HEK293 (cell line): ENCODE measurements around the gene RXFP1.

Experiments
- CTCF ChIA-PET: fragments of 350-600 bp; formaldehyde crosslinking; extraction: SDS; loops from one replicate; lab custom pipeline; 2021; ENCODE audit warnings: antibody characterized with exemption; lab: Yijun Ruan, JAX
- POLR2A ChIA-PET: fragments of 300-600 bp; formaldehyde crosslinking; extraction: SDS; loops from one replicate; lab custom pipeline; 2020; ENCODE audit warnings: antibody characterized with exemption, inconsistent platforms; lab: Yijun Ruan, JAX
- H3K27ac ChIP-seq: fragments of 200-500 bp; sonication (Bioruptor generic); 2 replicates; pipeline ENCODE4 v1.5.1; 2014; ENCODE audit warnings: low read depth, low read length, control low read depth, inconsistent platforms; ENCODE audit errors: extremely low read depth
- H3K36me3 ChIP-seq, 2 experiments: fragments of 200-500 bp in 1 of 2; sonication (Bioruptor generic) in 1 of 2; 1 replicate in 1 of 2; 2 replicates in 1 of 2; pipeline ENCODE4 v1.5.1; 2014 to 2017; ENCODE audit warnings: inconsistent platforms in 2 of 2, low read length in 2 of 2; ENCODE audit not compliant: control insufficient read depth in 2 of 2, insufficient read depth in 1 of 2
- H3K4me1 ChIP-seq: fragments of 200-500 bp; sonication (Bioruptor generic); 2 replicates; pipeline ENCODE4 v1.5.1; 2014; ENCODE audit warnings: mild to moderate bottlenecking, low read length, inconsistent platforms; ENCODE audit not compliant: control insufficient read depth, insufficient read depth
- H3K4me3 ChIP-seq: 2 replicates; pipeline ENCODE4 v1.5.1; 2011; ENCODE audit warnings: low read depth, mild to moderate bottlenecking, control low read depth, low read length, moderate library complexity
- H3K9me3 ChIP-seq: fragments of 200-500 bp; sonication (Bioruptor generic); 2 replicates; pipeline ENCODE4 v1.5.1; 2014; ENCODE audit warnings: low read depth, low read length, inconsistent platforms; ENCODE audit not compliant: control insufficient read depth, insufficient read depth
- GLIS1 ChIP-seq: fragments of 450-650 bp; formaldehyde crosslinking; IDR thresholded peaks from 2 replicates; pipeline ENCODE4 v1.5.1; 2016; ENCODE audit warnings: missing biosample characterization, missing genetic modification characterization
- HOXC10 ChIP-seq: sonication (generic); formaldehyde crosslinking; IDR thresholded peaks from 2 replicates; pipeline ENCODE4 v1.8.1; 2023; ENCODE audit warnings: mild to moderate bottlenecking, missing genetic modification reagents
- KLF7 ChIP-seq: fragments of 450-650 bp; formaldehyde crosslinking; IDR thresholded peaks from 2 replicates; pipeline ENCODE4 v1.5.1; 2016; ENCODE audit warnings: missing biosample characterization, missing genetic modification characterization, borderline replicate concordance
- REPIN1 ChIP-seq: fragments of 450-650 bp; formaldehyde crosslinking; IDR thresholded peaks from 2 replicates; pipeline ENCODE4 v1.5.1; 2017; ENCODE audit warnings: missing biosample characterization, missing genetic modification characterization, low read depth
- ZBTB21 ChIP-seq: fragments of 450-650 bp; formaldehyde crosslinking; IDR thresholded peaks from 2 replicates; pipeline ENCODE4 v1.5.1; 2017; ENCODE audit warnings: missing biosample characterization, missing genetic modification characterization
- ZFHX2 ChIP-seq: fragments of 450-650 bp; formaldehyde crosslinking; conservative IDR thresholded peaks from 2 replicates; pipeline ENCODE4 v1.5.1; 2016; ENCODE audit warnings: missing biosample characterization, missing genetic modification characterization
- ZFP41 ChIP-seq: fragments of 450-650 bp; formaldehyde crosslinking; IDR thresholded peaks from 2 replicates; pipeline ENCODE4 v1.5.1; 2016; ENCODE audit warnings: missing biosample characterization, missing genetic modification characterization, borderline replicate concordance
- ZNF155 ChIP-seq: fragments of 450-650 bp; formaldehyde crosslinking; IDR thresholded peaks from 2 replicates; pipeline ENCODE4 v1.5.1; 2016; ENCODE audit warnings: missing biosample characterization, missing genetic modification characterization
- ZNF16 ChIP-seq: fragments of 450-650 bp; formaldehyde crosslinking; IDR thresholded peaks from 2 replicates; pipeline ENCODE4 v1.5.1; 2016; ENCODE audit warnings: low read depth, missing biosample characterization, missing genetic modification characterization
- ZNF266 ChIP-seq: fragments of 450-650 bp; formaldehyde crosslinking; IDR thresholded peaks from 2 replicates; pipeline ENCODE4 v1.5.1; 2016; ENCODE audit warnings: missing biosample characterization, missing genetic modification characterization, low read depth
- ZNF350 ChIP-seq: fragments of 450-650 bp; formaldehyde crosslinking; IDR thresholded peaks from 2 replicates; pipeline ENCODE4 v1.5.0; 2017; ENCODE audit warnings: missing biosample characterization, mild to moderate bottlenecking, missing genetic modification characterization
- ZNF391 ChIP-seq: fragments of 450-650 bp; formaldehyde crosslinking; IDR thresholded peaks from 2 replicates; pipeline ENCODE4 v1.5.1; 2016; ENCODE audit warnings: low read depth, missing biosample characterization, missing genetic modification characterization, borderline replicate concordance
- ZNF529 ChIP-seq: fragments of 450-650 bp; formaldehyde crosslinking; IDR thresholded peaks from 2 replicates; pipeline ENCODE4 v1.5.1; 2017; ENCODE audit warnings: missing genetic modification characterization, missing biosample characterization; ENCODE audit not compliant: insufficient replicate concordance
- ZNF530 ChIP-seq: fragments of 450-650 bp; formaldehyde crosslinking; IDR thresholded peaks from 2 replicates; pipeline ENCODE4 v1.5.1; 2016; ENCODE audit warnings: low read depth, missing biosample characterization, missing genetic modification characterization
- ZNF707 ChIP-seq: fragments of 450-650 bp; formaldehyde crosslinking; IDR thresholded peaks from 2 replicates; pipeline ENCODE4 v1.5.1; 2016; ENCODE audit warnings: missing biosample characterization, missing genetic modification characterization
- ZNF791 ChIP-seq: fragments of 450-650 bp; formaldehyde crosslinking; IDR thresholded peaks from 2 replicates; pipeline ENCODE4 v1.5.1; 2016; ENCODE audit warnings: missing biosample characterization, missing genetic modification characterization
- TF ChIP-seq, protein P1 (sequence below): fragments of 450-650 bp; formaldehyde crosslinking; IDR thresholded peaks from 2 replicates; pipeline ENCODE4 v1.5.1; 2016; ENCODE audit warnings: missing biosample characterization, missing genetic modification characterization
- TF ChIP-seq, protein P2 (sequence below): fragments of 450-650 bp; formaldehyde crosslinking; IDR thresholded peaks from 2 replicates; pipeline ENCODE4 v1.5.1; 2016; ENCODE audit warnings: missing biosample characterization, missing genetic modification characterization
- TF ChIP-seq, protein P3 (sequence below): fragments of 450-650 bp; formaldehyde crosslinking; IDR thresholded peaks from 2 replicates; pipeline ENCODE4 v1.5.1; 2017; ENCODE audit warnings: missing biosample characterization, missing genetic modification characterization
- TF ChIP-seq, protein P4 (sequence below): fragments of 450-650 bp; formaldehyde crosslinking; IDR thresholded peaks from 2 replicates; pipeline ENCODE4 v1.5.1; 2016; ENCODE audit warnings: missing biosample characterization, missing genetic modification characterization, borderline replicate concordance

Gene RXFP1

DNA sequence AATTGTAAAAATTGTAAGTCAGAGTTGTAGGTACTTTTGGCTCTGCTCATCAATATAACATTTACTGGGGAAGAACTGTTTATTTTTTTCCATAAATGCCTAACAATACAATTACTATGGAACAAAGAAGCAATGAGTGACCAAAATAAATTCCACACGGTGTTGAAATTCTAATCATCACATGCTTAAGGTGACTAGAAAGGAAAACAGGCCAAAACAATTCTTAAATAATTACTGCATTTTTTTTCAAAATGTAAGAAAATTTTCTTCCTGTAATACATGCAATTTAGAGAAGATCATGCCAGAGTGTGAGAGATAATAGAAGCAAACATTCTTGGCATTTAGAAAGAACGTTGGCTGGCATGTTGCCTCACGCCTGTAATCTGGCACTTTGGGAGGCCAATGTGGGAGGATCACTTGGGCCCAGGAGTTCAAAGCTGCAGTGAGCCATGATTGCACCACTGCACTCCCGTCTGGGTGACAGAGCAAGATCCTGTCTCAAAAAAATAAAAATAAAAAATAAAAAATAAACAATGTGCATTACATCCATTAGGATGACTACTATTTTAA lies 127.5 kb downstream of the RXFP1 start:
- ChIA-PET CTCF (interaction anchor here (0.7 kb wide), 1 partner anchor 82 kb away, joined by 3 read pairs; no protein-coding TSS in a partner anchor), POLR2A (no interaction called here)
- Histone ChIP-seq H3K9me3 (no peaks in the 10 kb centered on the region), H3K27ac (no peak overlapping the region), H3K4me3 (no peak overlapping the region), H3K36me3 (no peaks in the 10 kb centered on the region), H3K4me1 (no peaks in the 10 kb centered on the region)
- TF ChIP-seq ZNF529 (tag by site-specific recombination) = no peak
- TF ChIP-seq ZNF391 (tag by site-specific recombination) = no peak
- TF ChIP-seq ZNF707 (tag by site-specific recombination) = no peak
- TF ChIP-seq, protein P1, sequence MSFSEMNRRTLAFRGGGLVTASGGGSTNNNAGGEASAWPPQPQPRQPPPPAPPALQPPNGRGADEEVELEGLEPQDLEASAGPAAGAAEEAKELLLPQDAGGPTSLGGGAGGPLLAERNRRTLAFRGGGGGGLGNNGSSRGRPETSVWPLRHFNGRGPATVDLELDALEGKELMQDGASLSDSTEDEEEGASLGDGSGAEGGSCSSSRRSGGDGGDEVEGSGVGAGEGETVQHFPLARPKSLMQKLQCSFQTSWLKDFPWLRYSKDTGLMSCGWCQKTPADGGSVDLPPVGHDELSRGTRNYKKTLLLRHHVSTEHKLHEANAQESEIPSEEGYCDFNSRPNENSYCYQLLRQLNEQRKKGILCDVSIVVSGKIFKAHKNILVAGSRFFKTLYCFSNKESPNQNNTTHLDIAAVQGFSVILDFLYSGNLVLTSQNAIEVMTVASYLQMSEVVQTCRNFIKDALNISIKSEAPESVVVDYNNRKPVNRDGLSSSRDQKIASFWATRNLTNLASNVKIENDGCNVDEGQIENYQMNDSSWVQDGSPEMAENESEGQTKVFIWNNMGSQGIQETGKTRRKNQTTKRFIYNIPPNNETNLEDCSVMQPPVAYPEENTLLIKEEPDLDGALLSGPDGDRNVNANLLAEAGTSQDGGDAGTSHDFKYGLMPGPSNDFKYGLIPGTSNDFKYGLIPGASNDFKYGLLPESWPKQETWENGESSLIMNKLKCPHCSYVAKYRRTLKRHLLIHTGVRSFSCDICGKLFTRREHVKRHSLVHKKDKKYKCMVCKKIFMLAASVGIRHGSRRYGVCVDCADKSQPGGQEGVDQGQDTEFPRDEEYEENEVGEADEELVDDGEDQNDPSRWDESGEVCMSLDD (tag by site-specific recombination) = no peak
- no peak for TF ChIP-seq ZFHX2 (tag by site-specific recombination)
- TF ChIP-seq, protein P2, sequence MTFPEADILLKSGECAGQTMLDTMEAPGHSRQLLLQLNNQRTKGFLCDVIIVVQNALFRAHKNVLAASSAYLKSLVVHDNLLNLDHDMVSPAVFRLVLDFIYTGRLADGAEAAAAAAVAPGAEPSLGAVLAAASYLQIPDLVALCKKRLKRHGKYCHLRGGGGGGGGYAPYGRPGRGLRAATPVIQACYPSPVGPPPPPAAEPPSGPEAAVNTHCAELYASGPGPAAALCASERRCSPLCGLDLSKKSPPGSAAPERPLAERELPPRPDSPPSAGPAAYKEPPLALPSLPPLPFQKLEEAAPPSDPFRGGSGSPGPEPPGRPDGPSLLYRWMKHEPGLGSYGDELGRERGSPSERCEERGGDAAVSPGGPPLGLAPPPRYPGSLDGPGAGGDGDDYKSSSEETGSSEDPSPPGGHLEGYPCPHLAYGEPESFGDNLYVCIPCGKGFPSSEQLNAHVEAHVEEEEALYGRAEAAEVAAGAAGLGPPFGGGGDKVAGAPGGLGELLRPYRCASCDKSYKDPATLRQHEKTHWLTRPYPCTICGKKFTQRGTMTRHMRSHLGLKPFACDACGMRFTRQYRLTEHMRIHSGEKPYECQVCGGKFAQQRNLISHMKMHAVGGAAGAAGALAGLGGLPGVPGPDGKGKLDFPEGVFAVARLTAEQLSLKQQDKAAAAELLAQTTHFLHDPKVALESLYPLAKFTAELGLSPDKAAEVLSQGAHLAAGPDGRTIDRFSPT (tag by site-specific recombination) = no peak
- no peak for TF ChIP-seq REPIN1
- TF ChIP-seq, protein P3, sequence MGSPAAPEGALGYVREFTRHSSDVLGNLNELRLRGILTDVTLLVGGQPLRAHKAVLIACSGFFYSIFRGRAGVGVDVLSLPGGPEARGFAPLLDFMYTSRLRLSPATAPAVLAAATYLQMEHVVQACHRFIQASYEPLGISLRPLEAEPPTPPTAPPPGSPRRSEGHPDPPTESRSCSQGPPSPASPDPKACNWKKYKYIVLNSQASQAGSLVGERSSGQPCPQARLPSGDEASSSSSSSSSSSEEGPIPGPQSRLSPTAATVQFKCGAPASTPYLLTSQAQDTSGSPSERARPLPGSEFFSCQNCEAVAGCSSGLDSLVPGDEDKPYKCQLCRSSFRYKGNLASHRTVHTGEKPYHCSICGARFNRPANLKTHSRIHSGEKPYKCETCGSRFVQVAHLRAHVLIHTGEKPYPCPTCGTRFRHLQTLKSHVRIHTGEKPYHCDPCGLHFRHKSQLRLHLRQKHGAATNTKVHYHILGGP (tag by site-specific recombination) = no peak
- TF ChIP-seq ZNF791 (tag by site-specific recombination) = no peak
- no peak for TF ChIP-seq ZNF155 (tag by site-specific recombination)
- TF ChIP-seq ZNF266 = no peak
- no peak for TF ChIP-seq ZNF350 (tag by site-specific recombination)
- TF ChIP-seq ZNF16 = no peak
- TF ChIP-seq ZBTB21 (tag by site-specific recombination) = no peak
- TF ChIP-seq KLF7 (tag by site-specific recombination) = no peak
- TF ChIP-seq, protein P4, sequence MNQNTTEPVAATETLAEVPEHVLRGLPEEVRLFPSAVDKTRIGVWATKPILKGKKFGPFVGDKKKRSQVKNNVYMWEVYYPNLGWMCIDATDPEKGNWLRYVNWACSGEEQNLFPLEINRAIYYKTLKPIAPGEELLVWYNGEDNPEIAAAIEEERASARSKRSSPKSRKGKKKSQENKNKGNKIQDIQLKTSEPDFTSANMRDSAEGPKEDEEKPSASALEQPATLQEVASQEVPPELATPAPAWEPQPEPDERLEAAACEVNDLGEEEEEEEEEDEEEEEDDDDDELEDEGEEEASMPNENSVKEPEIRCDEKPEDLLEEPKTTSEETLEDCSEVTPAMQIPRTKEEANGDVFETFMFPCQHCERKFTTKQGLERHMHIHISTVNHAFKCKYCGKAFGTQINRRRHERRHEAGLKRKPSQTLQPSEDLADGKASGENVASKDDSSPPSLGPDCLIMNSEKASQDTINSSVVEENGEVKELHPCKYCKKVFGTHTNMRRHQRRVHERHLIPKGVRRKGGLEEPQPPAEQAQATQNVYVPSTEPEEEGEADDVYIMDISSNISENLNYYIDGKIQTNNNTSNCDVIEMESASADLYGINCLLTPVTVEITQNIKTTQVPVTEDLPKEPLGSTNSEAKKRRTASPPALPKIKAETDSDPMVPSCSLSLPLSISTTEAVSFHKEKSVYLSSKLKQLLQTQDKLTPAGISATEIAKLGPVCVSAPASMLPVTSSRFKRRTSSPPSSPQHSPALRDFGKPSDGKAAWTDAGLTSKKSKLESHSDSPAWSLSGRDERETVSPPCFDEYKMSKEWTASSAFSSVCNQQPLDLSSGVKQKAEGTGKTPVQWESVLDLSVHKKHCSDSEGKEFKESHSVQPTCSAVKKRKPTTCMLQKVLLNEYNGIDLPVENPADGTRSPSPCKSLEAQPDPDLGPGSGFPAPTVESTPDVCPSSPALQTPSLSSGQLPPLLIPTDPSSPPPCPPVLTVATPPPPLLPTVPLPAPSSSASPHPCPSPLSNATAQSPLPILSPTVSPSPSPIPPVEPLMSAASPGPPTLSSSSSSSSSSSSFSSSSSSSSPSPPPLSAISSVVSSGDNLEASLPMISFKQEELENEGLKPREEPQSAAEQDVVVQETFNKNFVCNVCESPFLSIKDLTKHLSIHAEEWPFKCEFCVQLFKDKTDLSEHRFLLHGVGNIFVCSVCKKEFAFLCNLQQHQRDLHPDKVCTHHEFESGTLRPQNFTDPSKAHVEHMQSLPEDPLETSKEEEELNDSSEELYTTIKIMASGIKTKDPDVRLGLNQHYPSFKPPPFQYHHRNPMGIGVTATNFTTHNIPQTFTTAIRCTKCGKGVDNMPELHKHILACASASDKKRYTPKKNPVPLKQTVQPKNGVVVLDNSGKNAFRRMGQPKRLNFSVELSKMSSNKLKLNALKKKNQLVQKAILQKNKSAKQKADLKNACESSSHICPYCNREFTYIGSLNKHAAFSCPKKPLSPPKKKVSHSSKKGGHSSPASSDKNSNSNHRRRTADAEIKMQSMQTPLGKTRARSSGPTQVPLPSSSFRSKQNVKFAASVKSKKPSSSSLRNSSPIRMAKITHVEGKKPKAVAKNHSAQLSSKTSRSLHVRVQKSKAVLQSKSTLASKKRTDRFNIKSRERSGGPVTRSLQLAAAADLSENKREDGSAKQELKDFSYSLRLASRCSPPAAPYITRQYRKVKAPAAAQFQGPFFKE (tag by site-specific recombination) = no peak
- no peak for TF ChIP-seq ZNF530
- no peak for TF ChIP-seq GLIS1 (tag by site-specific recombination)
- no peak for TF ChIP-seq HOXC10 (CRISPR knock-in tag)
- no peak for TF ChIP-seq ZFP41 (tag by site-specific recombination)
